ENCODE results near the gene ATP5F1C.
"Not testable (repeated sequence)": the region's sequence is repeated elsewhere in the genome, so short reads cannot be mapped to it uniquely, and the experiment has no call there.

The ATP5F1C gene

GRCh38 chr10:7804216-7804615 is 16.2 kb downstream of the ATP5F1C start:
- TF ChIP-seq CTCF (conservative IDR thresholded peaks at IDR 0.05; ENCODE audit: low read depth), result no peak
- no peak overlapping the region for H3K27ac ChIP-seq
- ChIA-PET CTCF (no interaction called here), POLR2A (ENCODE audit: low non-redundant PET) (no interaction called here)
- no peak for DNase-seq (ENCODE audit: low spot score)

GRCh38 chr10:7804741-7805140 is 16.8 kb downstream of the ATP5F1C start:
- POLR2A ChIA-PET (ENCODE audit: low non-redundant PET), result no interaction called here
- CTCF ChIA-PET, result no interaction called here
- no peak for TF ChIP-seq CTCF (conservative IDR thresholded peaks at IDR 0.05; ENCODE audit: low read depth)
- no peak for DNase-seq (ENCODE audit: low spot score)
- no peak overlapping the region for H3K27ac ChIP-seq

GRCh38 chr10:7808686-7809267 is 20.8 kb downstream of the ATP5F1C start:
- H3K27ac ChIP-seq, result no peak overlapping the region
- CTCF ChIA-PET, result interaction anchor here (1.0 kb wide), 1 partner anchor 18 kb away, joined by 3 read pairs; no protein-coding TSS in a partner anchor
- TF ChIP-seq CTCF (conservative IDR thresholded peaks at IDR 0.05; ENCODE audit: low read depth), result no peak
- POLR2A ChIA-PET (ENCODE audit: low non-redundant PET), result interaction anchor here (1.0 kb wide), 1 partner anchor 9 kb away, joined by 6 read pairs; the partner anchor contains the start of gene TAF3
- no peak for DNase-seq (ENCODE audit: low spot score)

GRCh38 chr10:7810443-7810842 is 22.5 kb downstream of the ATP5F1C start:
- ChIA-PET POLR2A (ENCODE audit: low non-redundant PET) (no interaction called here), CTCF (no interaction called here)
- no peak for DNase-seq (ENCODE audit: low spot score)
- H3K27ac ChIP-seq, result no peak overlapping the region
- TF ChIP-seq CTCF (conservative IDR thresholded peaks at IDR 0.05; ENCODE audit: low read depth), result no peak

- no peak overlapping the region for H3K27ac ChIP-seq
- no peak for TF ChIP-seq CTCF (conservative IDR thresholded peaks at IDR 0.05; ENCODE audit: low read depth)
- ChIA-PET CTCF (no interaction called here), POLR2A (ENCODE audit: low non-redundant PET) (no interaction called here)
- DNase-seq (ENCODE audit: low spot score), result peak; percentile 13
Observed at GRCh38 chr10:7811000-7811399, 23.0 kb downstream of the ATP5F1C start.

GRCh38 chr10:7811743-7812142 is 23.8 kb downstream of the ATP5F1C start:
- H3K27ac ChIP-seq; DNase-seq (ENCODE audit: low spot score); POLR2A ChIA-PET (ENCODE audit: low non-redundant PET); CTCF ChIA-PET: not testable (repeated sequence)

GRCh38 chr10:7813481-7813880 is 25.5 kb downstream of the ATP5F1C start:
- DNase-seq (ENCODE audit: low spot score), result no peak
- CTCF ChIA-PET, result interaction anchor here (0.6 to 0.8 kb wide), 2 partner anchors 18 to 1045 kb away, joined by 3 to 6 read pairs; no protein-coding TSS in a partner anchor
- H3K27ac ChIP-seq, result no peak overlapping the region
- TF ChIP-seq CTCF (conservative IDR thresholded peaks at IDR 0.05; ENCODE audit: low read depth), result no peak
- POLR2A ChIA-PET (ENCODE audit: low non-redundant PET), result interaction anchor here (0.6 kb wide), 1 partner anchor 959 kb away, joined by 3 read pairs; no protein-coding TSS in a partner anchor
